Measurements from ENCODE around the gene RWDD1.

- TF ChIP-seq CTCF (IDR thresholded peaks at IDR 0.05; ENCODE audit: poor library complexity) (no peak), EZH2 (IDR thresholded peaks at IDR 0.05; ENCODE audit: borderline replicate concordance) (no peak), EZH2phosphoT487 (IDR thresholded peaks at IDR 0.05; ENCODE audit: low read depth, severe bottlenecking, unreplicated experiment) (no peak)
Measured at GRCh38 chr6:116571683-116572000, 338 bp downstream of the RWDD1 start.
